ENCODE measurements around the gene CEP97.
"Not testable (repeated sequence)": the region's sequence is repeated elsewhere in the genome, so short reads cannot be mapped to it uniquely, and the experiment has no call there.

The CEP97 gene

GRCh38 chr3:101724329-101725193, at the start of gene CEP97:
Gene CEP97, plus strand, starts transcription at chr3:101724614. Its CDS starts 63 bp downstream, at chr3:101724677.
- TF ChIP-seq CTCF (IDR thresholded peaks at IDR 0.05; ENCODE audit: extremely low read depth, missing control alignments): no peak
- peak; percentile 82 for DNase-seq (ENCODE audit: low spot score)

- DNase-seq (ENCODE audit: low spot score): no peak
These were observed 48.7 kb upstream of the CEP97 start for GRCh38 chr3:101675709-101676215.

GRCh38 chr3:101676216-101676764, 48.1 kb upstream of the CEP97 start:
- TF ChIP-seq CTCF (IDR thresholded peaks at IDR 0.05; ENCODE audit: extremely low read depth, missing control alignments): no peak
- DNase-seq (ENCODE audit: low spot score): peak; percentile 94

More at GRCh38 chr3:101675709-101676215, 48.7 kb upstream of the CEP97 start:
- no peak for TF ChIP-seq CTCF (IDR thresholded peaks at IDR 0.05; ENCODE audit: extremely low read depth, missing control alignments)

- peak; percentile 95 for DNase-seq (ENCODE audit: low spot score)
- TF ChIP-seq CTCF (IDR thresholded peaks at IDR 0.05; ENCODE audit: extremely low read depth, missing control alignments): no peak
These were observed 47.5 kb upstream of the CEP97 start, which contains the start of gene ZBTB11 for GRCh38 chr3:101676765-101677435. Gene ZBTB11, minus strand, starts transcription at chr3:101677132. Its CDS starts 218 bp downstream, at chr3:101676914.

GRCh38 chr3:101677436-101678286, 46.8 kb upstream of the CEP97 start:
- no peak for DNase-seq (ENCODE audit: low spot score)

GRCh38 chr3:101678837-101679236, 45.6 kb upstream of the CEP97 start:
- DNase-seq (ENCODE audit: low spot score): not testable (repeated sequence)

More at GRCh38 chr3:101677436-101678286, 46.8 kb upstream of the CEP97 start:
- no peak for TF ChIP-seq CTCF (IDR thresholded peaks at IDR 0.05; ENCODE audit: extremely low read depth, missing control alignments)

GRCh38 chr3:101680466-101680865, 43.9 kb upstream of the CEP97 start:
- DNase-seq (ENCODE audit: low spot score): no peak
- no peak for TF ChIP-seq CTCF (IDR thresholded peaks at IDR 0.05; ENCODE audit: extremely low read depth, missing control alignments)
